ENCODE results near the gene AIG1. TPM values are rescaled to one million over a fixed set of nuclear protein-coding genes. Genes with fewer than 3 reads are reported as not detected.
A peak's percentile ranks its signal among the peaks of the same experiment; 100 is the strongest.

Gene AIG1
- total RNA-seq, 2 experiments from 2014 or later = 21.2 to 22.8 TPM

DNA sequence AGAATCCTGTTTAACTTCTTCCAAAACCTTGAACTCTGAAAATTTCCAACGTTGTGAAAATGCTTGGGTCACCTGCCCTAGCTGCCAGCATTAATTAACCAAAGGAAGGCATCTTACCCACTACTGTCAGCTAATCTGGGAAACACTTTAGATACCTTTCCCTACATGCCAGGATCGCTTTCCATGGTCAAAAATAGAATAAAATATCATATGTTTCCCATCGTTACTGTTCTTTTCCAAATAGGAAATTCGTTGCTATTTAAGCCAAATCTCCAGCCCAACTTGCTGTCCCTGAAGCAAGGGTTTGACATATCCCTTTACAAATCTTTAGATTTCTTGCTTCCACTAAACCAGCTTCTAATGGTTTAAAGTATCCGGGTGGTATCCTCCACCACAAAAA, 157.5 kb downstream of the AIG1 start:
- ChIA-PET POLR2A (no interaction called here), CTCF (no interaction called here)
- no peak overlapping the region for H3K27ac Mint-ChIP-seq
- ATAC-seq (no peak), DNase-seq (no peak)
- no peaks in the 10 kb centered on the region for H3K27me3 Mint-ChIP-seq
- intact Hi-C loops (cut with DNase I, micrococcal nuclease) = no loop called here
- no peaks in the 10 kb centered on the region for H3K9me3 Mint-ChIP-seq (ENCODE audit: low read depth)
- H3K4me3 Mint-ChIP-seq = no peak overlapping the region
- H3K36me3 Mint-ChIP-seq (ENCODE audit: low read depth) = no peaks in the 10 kb centered on the region
- no peaks in the 10 kb centered on the region for H3K4me1 Mint-ChIP-seq

DNA sequence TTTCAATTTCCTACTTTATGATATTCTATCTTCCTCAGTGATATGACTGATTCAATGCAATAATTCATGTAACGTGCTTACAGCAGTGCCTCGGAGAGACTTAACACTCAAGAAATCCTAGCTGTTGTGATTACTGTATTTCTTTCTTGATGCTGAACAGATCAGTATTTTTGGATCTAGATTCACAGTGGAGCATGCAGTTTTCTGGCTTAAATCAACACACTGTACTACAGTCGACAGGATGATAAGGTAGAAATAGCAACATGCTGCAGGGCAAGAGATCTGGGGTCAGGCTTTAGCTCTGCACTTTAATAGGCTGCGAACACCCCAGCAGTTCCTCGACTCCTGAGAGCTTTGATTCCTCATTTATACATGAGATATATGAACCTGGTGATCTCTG, 161.0 kb downstream of the AIG1 start:
- no peaks in the 10 kb centered on the region for H3K36me3 Mint-ChIP-seq (ENCODE audit: low read depth)
- no peak overlapping the region for H3K27ac Mint-ChIP-seq
- H3K9me3 Mint-ChIP-seq (ENCODE audit: low read depth) = no peaks in the 10 kb centered on the region
- DNase-seq (no peak), ATAC-seq (no peak)
- no peaks in the 10 kb centered on the region for H3K4me1 Mint-ChIP-seq
- ChIA-PET CTCF (interaction anchor here (0.6 to 1.0 kb wide), 2 partner anchors 46 to 206 kb away, joined by 3 to 4 read pairs; no protein-coding TSS in a partner anchor), POLR2A (no interaction called here)
- no peak overlapping the region for H3K4me3 Mint-ChIP-seq
- no peaks in the 10 kb centered on the region for H3K27me3 Mint-ChIP-seq
- intact Hi-C loops (cut with DNase I, micrococcal nuclease) = no loop called here

DNA sequence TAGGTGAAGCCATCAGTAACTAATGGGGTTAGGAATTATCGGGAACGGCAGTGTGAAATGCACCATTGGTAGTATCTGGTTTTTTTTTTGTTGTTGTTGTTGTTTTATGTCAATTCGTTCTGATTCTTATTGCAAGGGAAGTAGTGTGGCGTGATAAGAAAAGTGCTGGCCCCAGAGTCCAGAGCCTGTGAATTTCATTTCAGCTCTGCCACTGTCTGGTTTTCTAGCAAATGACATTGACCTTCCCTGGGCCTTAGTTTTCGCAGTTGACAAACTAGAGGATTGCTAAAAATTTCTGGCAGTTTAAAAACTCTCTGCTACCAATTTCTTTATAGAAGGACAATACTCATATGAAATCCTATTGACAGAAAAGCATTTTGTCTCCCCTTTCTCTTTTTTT, 161.6 kb downstream of the AIG1 start:
- H3K4me1 Mint-ChIP-seq = no peaks in the 10 kb centered on the region
- no peaks in the 10 kb centered on the region for H3K27me3 Mint-ChIP-seq
- H3K9me3 Mint-ChIP-seq (ENCODE audit: low read depth) = no peaks in the 10 kb centered on the region
- ChIA-PET CTCF (interaction anchor here (0.6 to 1.0 kb wide), 2 partner anchors 46 to 205 kb away, joined by 3 to 4 read pairs; no protein-coding TSS in a partner anchor), POLR2A (no interaction called here)
- intact Hi-C loops (cut with DNase I, micrococcal nuclease) = no loop called here
- no peaks in the 10 kb centered on the region for H3K36me3 Mint-ChIP-seq (ENCODE audit: low read depth)
- no peak overlapping the region for H3K4me3 Mint-ChIP-seq
- DNase-seq (no peak), ATAC-seq (no peak)
- H3K27ac Mint-ChIP-seq = no peak overlapping the region

DNA sequence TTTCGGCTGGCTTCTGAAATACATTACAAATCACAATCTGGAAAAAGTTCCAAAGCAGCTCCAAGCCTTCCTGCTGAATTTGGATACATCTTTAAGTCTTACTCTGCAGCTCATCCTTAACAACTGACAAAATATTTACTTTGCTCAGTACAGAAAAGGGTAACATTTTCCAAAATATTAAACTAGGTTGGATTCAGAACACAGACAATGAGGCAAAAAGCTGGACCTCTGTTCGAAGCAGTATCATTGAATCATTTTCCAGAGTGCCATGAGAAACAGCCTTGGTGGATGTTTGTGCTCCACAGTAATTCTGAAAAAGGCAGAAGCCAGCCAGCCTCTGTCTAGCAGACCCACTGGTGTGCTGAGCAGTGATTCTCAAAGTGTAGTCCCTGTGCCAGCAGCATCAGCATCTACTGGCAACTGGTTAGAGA, 162.1 kb downstream of the AIG1 start:
- Mint-ChIP-seq H3K4me1 (no peaks in the 10 kb centered on the region), H3K27ac (no peak overlapping the region), H3K9me3 (ENCODE audit: low read depth) (no peaks in the 10 kb centered on the region), H3K36me3 (ENCODE audit: low read depth) (peaks cover 2% of the 10 kb centered on the region), H3K4me3 (no peak overlapping the region), H3K27me3 (no peaks in the 10 kb centered on the region)
- intact Hi-C loops (cut with DNase I, micrococcal nuclease) = no loop called here
- DNase-seq (no peak), ATAC-seq (no peak)
- POLR2A ChIA-PET = no interaction called here
- CTCF ChIA-PET = no interaction called here

DNA sequence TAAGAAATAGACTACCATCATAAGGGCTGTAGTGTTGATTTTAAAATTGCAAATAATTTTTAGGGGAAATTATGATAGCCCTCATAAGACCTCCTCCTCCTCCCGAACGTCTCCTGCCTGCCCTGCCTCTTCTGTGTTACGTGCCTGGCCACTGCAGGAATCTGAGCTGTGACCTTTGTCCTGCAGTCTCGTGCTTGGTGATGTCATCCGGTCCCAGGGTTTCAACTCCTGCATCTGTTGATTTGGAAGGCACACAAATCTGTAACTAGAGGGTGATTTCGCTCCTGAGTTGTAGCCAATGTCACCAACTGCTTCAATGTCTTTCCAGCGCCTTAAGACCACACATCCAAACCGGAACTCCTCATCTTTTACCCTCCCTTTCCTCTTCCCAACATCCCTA, 163.2 kb downstream of the AIG1 start:
- Mint-ChIP-seq H3K27me3 (no peaks in the 10 kb centered on the region), H3K36me3 (ENCODE audit: low read depth) (peaks cover 2% of the 10 kb centered on the region), H3K9me3 (ENCODE audit: low read depth) (no peaks in the 10 kb centered on the region), H3K27ac (no peak overlapping the region), H3K4me1 (no peaks in the 10 kb centered on the region), H3K4me3 (no peak overlapping the region)
- no peak for ATAC-seq
- ChIA-PET CTCF (interaction anchor here (0.6 kb wide), 1 partner anchor 1525 kb away, joined by 5 read pairs; no protein-coding TSS in a partner anchor), POLR2A (no interaction called here)
- intact Hi-C loops (cut with DNase I, micrococcal nuclease) = no loop called here
- DNase-seq = no peak

DNA sequence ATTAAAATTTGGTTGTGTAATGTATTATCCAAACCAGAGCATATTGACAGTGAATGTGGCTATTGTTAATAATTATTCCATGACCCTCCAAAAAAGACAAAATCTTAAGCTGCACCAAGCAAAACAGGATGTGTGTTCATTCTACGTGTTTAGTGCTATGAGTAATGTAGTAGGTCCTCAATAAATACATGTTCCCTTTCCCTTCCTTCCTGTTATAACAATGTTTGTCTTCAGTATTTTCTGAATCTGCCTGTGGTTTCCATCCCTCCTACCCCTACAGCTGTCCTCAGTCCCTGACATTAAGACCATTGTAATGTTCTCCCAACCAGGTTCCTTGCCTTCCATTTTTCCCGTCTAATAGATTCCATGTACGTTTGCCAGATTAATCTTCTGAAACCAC, 163.8 kb downstream of the AIG1 start:
- intact Hi-C loops (cut with DNase I, micrococcal nuclease) = no loop called here
- ChIA-PET CTCF (interaction anchor here (0.6 kb wide), 1 partner anchor 23 kb away, joined by 3 read pairs; no protein-coding TSS in a partner anchor), POLR2A (no interaction called here)
- no peak overlapping the region for H3K27ac Mint-ChIP-seq
- H3K9me3 Mint-ChIP-seq (ENCODE audit: low read depth) = no peaks in the 10 kb centered on the region
- H3K4me3 Mint-ChIP-seq = no peak overlapping the region
- DNase-seq (no peak), ATAC-seq (no peak)
- H3K27me3 Mint-ChIP-seq = no peaks in the 10 kb centered on the region
- no peaks in the 10 kb centered on the region for H3K4me1 Mint-ChIP-seq
- peaks cover 2% of the 10 kb centered on the region for H3K36me3 Mint-ChIP-seq (ENCODE audit: low read depth)

DNA sequence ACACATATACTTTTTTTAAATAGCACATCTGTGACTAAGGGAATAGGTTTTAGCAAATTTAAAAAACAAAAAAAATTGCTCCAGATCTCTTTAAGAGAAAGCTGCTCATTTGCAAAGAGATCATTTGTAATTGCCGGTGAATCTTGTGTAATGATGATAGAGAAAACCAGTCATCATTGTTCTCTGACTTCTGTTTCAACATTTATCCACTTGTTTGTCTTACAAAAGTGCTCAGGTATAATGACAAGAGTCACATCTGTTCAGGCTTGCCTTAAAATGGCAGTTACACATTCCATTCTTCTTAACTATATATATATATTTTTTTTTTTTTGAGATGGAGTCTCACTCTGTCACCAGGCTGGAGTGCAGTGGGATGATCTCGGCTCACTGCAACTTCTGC, 165.2 kb downstream of the AIG1 start:
- ChIA-PET CTCF (interaction anchor here (0.7 kb wide), 1 partner anchor 100 kb away, joined by 4 read pairs; no protein-coding TSS in a partner anchor), POLR2A (interaction anchor here (0.6 kb wide), 1 partner anchor 50 kb away, joined by 9 read pairs; no protein-coding TSS in a partner anchor)
- Mint-ChIP-seq H3K4me3 (no peak overlapping the region), H3K27me3 (no peaks in the 10 kb centered on the region), H3K9me3 (ENCODE audit: low read depth) (no peaks in the 10 kb centered on the region), H3K36me3 (ENCODE audit: low read depth) (peaks cover 2% of the 10 kb centered on the region), H3K27ac (no peak overlapping the region), H3K4me1 (no peaks in the 10 kb centered on the region)
- intact Hi-C loops (cut with DNase I, micrococcal nuclease) = no loop called here
- ATAC-seq = no peak
- DNase-seq = no peak

DNA sequence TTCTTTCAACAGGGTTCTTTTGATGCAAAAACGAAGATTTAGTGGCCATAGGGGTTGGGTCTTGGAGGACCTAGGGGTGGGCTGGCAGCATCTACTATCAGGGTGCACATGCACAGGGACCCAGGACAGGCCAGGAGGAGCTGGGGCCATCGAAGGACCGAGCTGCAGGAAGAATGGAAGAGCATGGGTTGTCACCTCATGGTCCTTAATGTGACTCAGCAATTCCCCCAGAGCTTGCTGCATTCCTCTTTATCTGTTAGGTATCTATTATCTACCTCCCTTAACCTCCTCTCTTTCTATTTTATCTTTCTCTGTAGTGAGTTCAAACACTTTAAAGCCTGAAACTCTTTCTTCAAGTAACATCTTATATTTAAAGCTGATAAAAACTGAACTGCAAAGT, 167.0 kb downstream of the AIG1 start:
- Mint-ChIP-seq H3K4me3 (no peak overlapping the region), H3K27me3 (no peaks in the 10 kb centered on the region), H3K36me3 (ENCODE audit: low read depth) (peaks cover 2% of the 10 kb centered on the region), H3K27ac (no peak overlapping the region), H3K4me1 (no peaks in the 10 kb centered on the region), H3K9me3 (ENCODE audit: low read depth) (no peaks in the 10 kb centered on the region)
- ChIA-PET CTCF (no interaction called here), POLR2A (no interaction called here)
- intact Hi-C loops (cut with DNase I, micrococcal nuclease) = no loop called here
- DNase-seq = no peak
- ATAC-seq = no peak

DNA sequence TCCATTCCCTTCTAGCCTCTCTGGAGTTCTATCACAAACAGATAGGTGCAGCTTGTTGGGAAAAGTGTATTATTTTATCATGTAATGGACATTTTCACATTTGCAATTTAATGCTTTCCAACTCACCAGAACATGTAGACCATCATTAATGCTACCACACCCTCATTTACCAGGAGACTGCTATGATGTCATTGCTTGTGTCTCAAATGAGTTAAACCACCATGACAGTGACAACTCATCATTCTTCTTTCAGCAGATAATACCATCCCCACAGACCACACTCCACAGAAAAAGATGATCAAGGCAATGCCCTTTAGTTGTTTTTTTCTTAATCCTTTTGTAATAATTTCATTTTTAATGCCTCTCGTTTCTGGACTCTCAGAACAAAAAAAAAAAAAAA, 168.7 kb downstream of the AIG1 start:
- Mint-ChIP-seq H3K4me3 (no peak overlapping the region), H3K4me1 (no peaks in the 10 kb centered on the region), H3K9me3 (ENCODE audit: low read depth) (no peaks in the 10 kb centered on the region), H3K36me3 (ENCODE audit: low read depth) (peaks cover 2% of the 10 kb centered on the region), H3K27ac (no peak overlapping the region), H3K27me3 (no peaks in the 10 kb centered on the region)
- ATAC-seq (no peak), DNase-seq (no peak)
- ChIA-PET CTCF (no interaction called here), POLR2A (no interaction called here)
- intact Hi-C loops (cut with DNase I, micrococcal nuclease) = no loop called here

DNA sequence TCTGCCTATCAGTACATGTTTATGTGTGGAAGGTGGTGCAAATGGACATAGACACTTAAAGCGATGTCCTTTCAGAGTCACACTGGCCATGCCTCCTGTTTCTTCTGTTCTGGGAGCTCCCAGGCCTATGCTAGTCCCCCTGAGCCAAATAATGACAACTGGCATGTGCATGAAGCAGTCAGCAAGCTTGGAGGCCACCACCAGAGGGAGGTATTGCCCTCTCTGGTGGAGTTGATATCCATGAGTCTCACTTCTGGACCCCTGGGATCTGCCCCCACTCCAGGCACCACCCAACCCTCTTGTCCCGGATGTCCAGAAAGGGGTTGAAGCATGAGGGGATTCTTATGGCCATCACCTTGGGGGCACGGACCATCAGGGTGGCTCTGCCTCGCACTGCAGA, 172.2 kb downstream of the AIG1 start:
- Mint-ChIP-seq H3K27ac (no peak overlapping the region), H3K4me1 (no peaks in the 10 kb centered on the region), H3K9me3 (ENCODE audit: low read depth) (no peaks in the 10 kb centered on the region), H3K27me3 (no peaks in the 10 kb centered on the region), H3K36me3 (ENCODE audit: low read depth) (no peaks in the 10 kb centered on the region), H3K4me3 (no peak overlapping the region)
- intact Hi-C loops (cut with DNase I, micrococcal nuclease) = loop anchor here (1.0 to 5.0 kb wide), 2 partner anchors 194 kb away; no protein-coding TSS in a partner anchor
- POLR2A ChIA-PET = no interaction called here
- ATAC-seq = no peak
- peak; percentile 63 for DNase-seq
- CTCF ChIA-PET = interaction anchor here (0.6 to 2.8 kb wide), 9 partner anchors 13 to 1705 kb away, joined by 3 to 15 read pairs (median 3); no protein-coding TSS in a partner anchor

DNA sequence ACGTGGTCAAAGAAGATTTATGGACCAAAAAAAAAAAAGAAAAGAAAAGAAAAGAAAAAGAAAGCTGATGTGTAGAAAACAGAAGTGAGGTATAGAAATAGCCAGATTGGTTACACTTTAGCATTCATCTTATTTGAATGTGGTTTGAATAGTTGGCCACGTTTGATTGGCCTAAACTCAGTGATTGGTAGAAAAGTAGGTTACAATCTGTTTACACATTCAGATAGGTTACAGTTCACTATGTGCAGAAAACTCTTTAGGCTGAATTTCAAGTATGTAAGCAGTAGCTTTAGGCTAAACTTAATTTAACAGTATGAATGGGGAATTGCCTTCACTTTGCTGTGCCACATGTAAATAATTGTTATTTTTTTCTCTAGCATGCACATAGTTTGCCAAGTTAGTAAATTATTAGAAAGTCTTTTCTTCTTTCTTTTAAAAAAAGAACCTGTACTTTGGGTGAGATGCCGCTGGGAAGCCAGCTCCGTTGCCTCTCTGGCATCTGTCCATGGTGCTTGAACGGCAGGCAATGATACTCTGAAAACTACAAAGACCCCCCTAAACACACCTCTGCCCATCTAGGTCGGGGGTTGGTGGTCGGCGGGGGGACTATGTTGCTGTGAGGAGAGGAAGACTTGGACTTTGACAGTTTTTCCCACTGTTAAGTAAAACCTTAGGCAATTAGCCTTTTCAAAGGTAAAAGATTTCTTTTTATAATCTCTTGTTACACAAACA, 173.0 kb downstream of the AIG1 start:
- Mint-ChIP-seq H3K4me1 (no peaks in the 10 kb centered on the region), H3K9me3 (ENCODE audit: low read depth) (no peaks in the 10 kb centered on the region), H3K27ac (no peak overlapping the region), H3K27me3 (no peaks in the 10 kb centered on the region), H3K4me3 (no peak overlapping the region), H3K36me3 (ENCODE audit: low read depth) (no peaks in the 10 kb centered on the region)
- ChIA-PET CTCF (interaction anchor here (0.6 to 2.8 kb wide), 7 partner anchors 15 to 332 kb away, joined by 3 to 15 read pairs (median 3); no protein-coding TSS in a partner anchor), POLR2A (interaction anchor here (0.5 kb wide), 1 partner anchor 204 kb away, joined by 3 read pairs; no protein-coding TSS in a partner anchor)
- DNase-seq (no peak), ATAC-seq (no peak)
- intact Hi-C loops (cut with DNase I, micrococcal nuclease) = loop anchor here (1.0 to 5.0 kb wide), 2 partner anchors 194 kb away; no protein-coding TSS in a partner anchor

DNA sequence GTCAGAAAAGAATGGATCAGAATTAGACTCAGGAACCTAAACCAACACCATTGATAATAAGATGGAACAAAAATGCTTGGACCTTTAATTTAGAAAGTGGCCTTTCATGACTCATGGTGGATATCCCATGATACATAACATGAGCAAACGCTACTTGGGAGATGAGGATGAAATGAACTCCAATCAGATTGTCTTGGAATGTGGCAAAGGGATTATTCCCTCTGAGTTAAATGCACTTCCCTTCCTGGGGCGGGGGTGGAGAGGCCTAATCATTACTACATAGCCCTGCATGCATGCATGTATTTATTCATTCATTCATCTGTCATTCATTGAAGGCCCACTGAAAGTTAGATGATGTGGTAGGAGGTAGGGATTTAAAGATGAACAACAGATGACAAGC, 174.0 kb downstream of the AIG1 start:
- intact Hi-C loops (cut with DNase I, micrococcal nuclease) = loop anchor here in 1 of 2 experiments (5.0 kb wide), 1 partner anchor 193 kb away; no protein-coding TSS in a partner anchor
- Mint-ChIP-seq H3K4me3 (no peak overlapping the region), H3K9me3 (ENCODE audit: low read depth) (no peaks in the 10 kb centered on the region), H3K36me3 (ENCODE audit: low read depth) (no peaks in the 10 kb centered on the region), H3K27me3 (no peaks in the 10 kb centered on the region), H3K4me1 (no peaks in the 10 kb centered on the region), H3K27ac (no peak overlapping the region)
- ChIA-PET POLR2A (no interaction called here), CTCF (interaction anchor here (0.6 to 1.0 kb wide), 2 partner anchors 211 to 575 kb away, joined by 3 to 4 read pairs; no protein-coding TSS in a partner anchor)
- no peak for DNase-seq
- ATAC-seq = no peak

Data from activated CD4-positive, alpha-beta T cell treated with anti-CD3 and anti-CD28 coated beads for 36 hours (primary cell).